Adrenal gland (tissue), 5 donors: ENCODE measurements around the gene PRSS2.

ENCODE experiments used
- POLR2A ChIP-seq, 2 donors: fragments of 450-650 bp; IDR thresholded peaks; one replicate each; pipeline ENCODE4 v1.6.1; 2017; ENCODE audit warnings: antibody characterized with exemption in 2 of 2, mild to moderate bottlenecking in 2 of 2, moderate library complexity in 1 of 2
- TF ChIP-seq, protein P1 (sequence below), 6 experiments: fragments of 450-650 bp in 4 of 6; fragments of 200-600 bp in 2 of 6; sonication (generic) in 1 of 6; IDR thresholded peaks; 1 replicate in 5 of 6; 2 replicates in 1 of 6; pipeline versions ENCODE4 v1.5.1 to v1.8.0; 2016 to 2021; ENCODE audit warnings: antibody characterized with exemption in 6 of 6, mild to moderate bottlenecking in 2 of 6, moderate library complexity in 1 of 6
- donor health status: DM: no; HTN: no; CAD: no.

DNA sequence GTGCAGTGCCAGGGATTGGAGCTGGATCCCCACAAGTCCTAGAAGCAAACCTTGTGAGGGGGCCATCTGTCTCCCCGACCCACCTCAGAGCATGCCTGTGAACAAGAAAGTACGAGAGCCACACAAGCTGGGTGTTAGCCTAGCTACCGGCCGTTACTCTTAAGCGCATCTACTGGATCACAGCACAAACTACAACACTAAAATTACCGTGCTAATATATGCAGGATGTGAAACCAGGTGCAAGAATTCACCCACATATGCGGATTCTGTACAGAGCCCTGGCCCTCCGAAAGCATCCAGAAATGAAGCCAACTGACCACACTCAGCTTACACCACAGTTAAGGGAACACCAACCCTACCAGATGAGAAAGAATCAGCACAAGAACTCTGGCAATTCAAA is 37.5 kb upstream of the PRSS2 start:
- TF ChIP-seq, protein P1, sequence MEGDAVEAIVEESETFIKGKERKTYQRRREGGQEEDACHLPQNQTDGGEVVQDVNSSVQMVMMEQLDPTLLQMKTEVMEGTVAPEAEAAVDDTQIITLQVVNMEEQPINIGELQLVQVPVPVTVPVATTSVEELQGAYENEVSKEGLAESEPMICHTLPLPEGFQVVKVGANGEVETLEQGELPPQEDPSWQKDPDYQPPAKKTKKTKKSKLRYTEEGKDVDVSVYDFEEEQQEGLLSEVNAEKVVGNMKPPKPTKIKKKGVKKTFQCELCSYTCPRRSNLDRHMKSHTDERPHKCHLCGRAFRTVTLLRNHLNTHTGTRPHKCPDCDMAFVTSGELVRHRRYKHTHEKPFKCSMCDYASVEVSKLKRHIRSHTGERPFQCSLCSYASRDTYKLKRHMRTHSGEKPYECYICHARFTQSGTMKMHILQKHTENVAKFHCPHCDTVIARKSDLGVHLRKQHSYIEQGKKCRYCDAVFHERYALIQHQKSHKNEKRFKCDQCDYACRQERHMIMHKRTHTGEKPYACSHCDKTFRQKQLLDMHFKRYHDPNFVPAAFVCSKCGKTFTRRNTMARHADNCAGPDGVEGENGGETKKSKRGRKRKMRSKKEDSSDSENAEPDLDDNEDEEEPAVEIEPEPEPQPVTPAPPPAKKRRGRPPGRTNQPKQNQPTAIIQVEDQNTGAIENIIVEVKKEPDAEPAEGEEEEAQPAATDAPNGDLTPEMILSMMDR (IDR thresholded peaks at IDR 0.05), result no peak
- no peak for TF ChIP-seq POLR2A (IDR thresholded peaks at IDR 0.05)
